PC-3 (cell line): ENCODE measurements around the gene TUBD1. TPM values are rescaled to one million over a fixed set of nuclear protein-coding genes. Genes with fewer than 3 reads are reported as not detected.

Experiments used
- ATAC-seq: fragments of 200-7000 bp; cut with Tn5 transposase; 2 replicates; pipeline ENCODE4 v1.9.1; 2020; ENCODE audit warnings: mild to moderate bottlenecking, moderate library complexity
- BruUV-seq: library from RNA; stranded (reverse); fragments of 400-500 nt; replicated peaks from 2 replicates; lab custom pipeline; 2021; lab: Mats Ljungman, UMichigan
- CTCF ChIA-PET: fragments of 300-600 bp; sonication (Branson Sonifier 250); formaldehyde crosslinking; loops from one replicate; lab custom pipeline; 2022; ENCODE audit warnings: antibody characterized with exemption; lab: Charles Lee
- POLR2A ChIA-PET: fragments of 300-600 bp; sonication (Branson Sonifier 250); formaldehyde crosslinking; loops from one replicate; lab custom pipeline; 2022; ENCODE audit warnings: antibody characterized with exemption; ENCODE audit not compliant: unreplicated experiment; lab: Charles Lee
- DNase-seq: peaks from one replicate; pipeline ENCODE4 v3.0.0-alpha.2; 2015
- H2AFZ ChIP-seq: fragments of 300-600 bp; sonication (generic); 2 replicates; pipeline ENCODE4 v1.6.0; 2016; ENCODE audit warnings: antibody characterized with exemption, low read length
- H3F3A ChIP-seq: fragments of 300-600 bp; sonication (generic); one replicate; pipeline ENCODE4 v1.6.0; 2017; ENCODE audit warnings: antibody characterized with exemption, low read length, control low read depth, mild to moderate bottlenecking; ENCODE audit not compliant: unreplicated experiment
- H3K27ac ChIP-seq: fragments of 300-600 bp; sonication (generic); 2 replicates; pipeline ENCODE4 v1.5.1; 2016; ENCODE audit warnings: mild to moderate bottlenecking, low read length
- H3K27me3 ChIP-seq: fragments of 300-600 bp; sonication (generic); 2 replicates; pipeline ENCODE4 v1.6.1; 2016; ENCODE audit warnings: low read length, mixed read lengths
- H3K36me3 ChIP-seq: fragments of 300-600 bp; sonication (generic); 2 replicates; pipeline ENCODE4 v1.6.1; 2016; ENCODE audit warnings: low read depth, mixed run types, low read length, mixed read lengths
- H3K4me1 ChIP-seq: fragments of 300-600 bp; sonication (generic); 2 replicates; pipeline ENCODE4 v1.5.1; 2016; ENCODE audit warnings: low read length; ENCODE audit not compliant: insufficient read depth
- H3K4me2 ChIP-seq: fragments of 300-600 bp; sonication (generic); 2 replicates; pipeline ENCODE4 v1.6.0; 2016; ENCODE audit warnings: low read length
- H3K4me3 ChIP-seq: fragments of 300-600 bp; sonication (generic); 2 replicates; pipeline ENCODE4 v1.5.1; 2016; ENCODE audit warnings: mild to moderate bottlenecking, low read length, mixed read lengths
- H3K79me2 ChIP-seq: fragments of 300-600 bp; sonication (generic); 2 replicates; pipeline ENCODE4 v1.6.1; 2017; ENCODE audit warnings: low read length, mixed read lengths
- H3K9ac ChIP-seq: fragments of 300-600 bp; sonication (generic); 2 replicates; pipeline ENCODE4 v1.6.0; 2016; ENCODE audit warnings: mild to moderate bottlenecking, low read length
- H3K9me2 ChIP-seq: fragments of 300-600 bp; sonication (generic); replicated peaks from 2 replicates; pipeline ENCODE4 v1.6.1; 2016; ENCODE audit warnings: mixed run types, low read length, mixed read lengths
- H3K9me3 ChIP-seq: fragments of 300-600 bp; sonication (generic); 2 replicates; pipeline ENCODE4 v1.6.1; 2016; ENCODE audit warnings: low read length, mixed read lengths
- H4K20me1 ChIP-seq: fragments of 300-600 bp; sonication (generic); 2 replicates; pipeline ENCODE4 v1.6.1; 2016; ENCODE audit warnings: low read length, mixed read lengths
- EZH2 ChIP-seq: fragments of 300-600 bp; sonication (generic); IDR thresholded peaks from one replicate; pipeline ENCODE4 v1.6.1; 2017; ENCODE audit warnings: antibody characterized with exemption, mild to moderate bottlenecking, low read length; ENCODE audit not compliant: unreplicated experiment
- EZH2phosphoT487 ChIP-seq: fragments of 300-600 bp; sonication (generic); IDR thresholded peaks from 2 replicates; pipeline ENCODE4 v1.6.1; 2018; ENCODE audit warnings: mild to moderate bottlenecking, antibody characterized with exemption, low read length, borderline replicate concordance
- intact Hi-C: fragments of 100-400 bp; cut with micrococcal nuclease; formaldehyde crosslinking; loops from 2 replicates; pipeline ENCODE4 v1.9.0; 2023
- microRNA-seq: library from miRNA; unstranded; fragments of <30 nt; microRNA quantifications from one replicate; pipeline ENCODE4 v1.1.0, GENCODE V29; 2020; ENCODE audit not compliant: unreplicated experiment
- total RNA-seq: library from RNA; depleted of rRNA; stranded (reverse); fragments of >200 nt; gene quantifications from 2 replicates; pipeline ENCODE4 v1.2.3, GENCODE V29; 2014; rRNA removed
- TF ChIP-seq, protein P1 (sequence below): fragments of 300-600 bp; sonication (generic); conservative IDR thresholded peaks from 2 replicates; pipeline ENCODE4 v1.5.1; 2017; ENCODE audit warnings: antibody characterized with exemption, low read depth, mild to moderate bottlenecking, low read length

Gene TUBD1
- total RNA-seq, 1 experiment from 2014 or later = 8.2 TPM

DNA sequence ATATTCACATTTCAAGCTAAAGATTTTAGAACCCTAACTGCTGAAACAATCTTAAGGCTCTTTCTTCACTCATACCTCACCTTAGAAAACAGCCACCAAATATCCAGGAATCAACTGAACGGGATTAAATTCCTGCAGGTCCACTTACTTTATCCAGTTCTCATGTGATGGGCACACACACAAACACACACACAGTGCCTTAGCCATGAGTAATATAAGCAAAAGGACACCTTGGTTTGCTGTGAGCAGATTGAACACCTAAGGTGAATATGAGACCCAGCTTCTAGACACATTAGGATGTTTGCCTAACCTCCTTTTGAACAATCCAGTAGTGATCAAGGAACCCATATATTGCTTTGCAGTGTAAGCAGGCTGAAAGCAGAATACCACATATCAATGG, 81.5 kb downstream of the TUBD1 start:
- POLR2A ChIA-PET = no interaction called here
- no peak for TF ChIP-seq EZH2phosphoT487
- no peak overlapping the region for H3K4me2 ChIP-seq
- H3K27ac ChIP-seq = no peak overlapping the region
- H3K9ac ChIP-seq = no peak overlapping the region
- H3K9me3 ChIP-seq = no peaks in the 10 kb centered on the region
- peaks cover 12% of the 10 kb centered on the region; the same call in 1 of the 2 replicates for H3K4me1 ChIP-seq
- no peaks in the 10 kb centered on the region for H3K27me3 ChIP-seq
- H3K36me3 ChIP-seq = peaks cover 4% of the 10 kb centered on the region; the same call in 1 of the 2 replicates
- ATAC-seq (peak; percentile 67), DNase-seq (peak; percentile 55)
- H3F3A ChIP-seq = no peaks in the 10 kb centered on the region
- H3K4me3 ChIP-seq = no peak overlapping the region
- no peaks in the 10 kb centered on the region for H3K79me2 ChIP-seq
- intact Hi-C loops = no loop called here
- H3K9me2 ChIP-seq = no peaks in the 10 kb centered on the region
- no peaks in the 10 kb centered on the region for H4K20me1 ChIP-seq
- no TSS peak for BruUV-seq
- no peak overlapping the region for H2AFZ ChIP-seq
- CTCF ChIA-PET = no interaction called here

DNA sequence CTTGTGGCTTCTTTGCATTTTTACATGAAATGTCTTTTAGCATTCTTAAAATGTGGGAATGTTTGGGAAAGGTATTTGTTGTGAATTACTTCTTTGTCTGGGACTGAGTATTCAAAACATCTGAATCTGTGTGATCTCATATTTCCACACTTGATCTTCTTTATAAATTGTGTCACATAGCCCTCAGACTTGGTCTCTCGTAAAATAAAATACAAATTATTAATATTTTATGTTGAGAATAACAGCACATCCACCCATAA, 81.9 kb downstream of the TUBD1 start:
- Histone ChIP-seq H3K4me2 (no peak overlapping the region), H3K9me2 (no peaks in the 10 kb centered on the region), H3K36me3 (peaks cover 4% of the 10 kb centered on the region; the same call in 1 of the 2 replicates), H4K20me1 (no peaks in the 10 kb centered on the region), H3F3A (no peaks in the 10 kb centered on the region), H3K4me1 (peaks cover 12% of the 10 kb centered on the region; the same call in 1 of the 2 replicates), H2AFZ (no peak overlapping the region), H3K9me3 (no peaks in the 10 kb centered on the region), H3K9ac (no peak overlapping the region), H3K79me2 (no peaks in the 10 kb centered on the region), H3K27me3 (no peaks in the 10 kb centered on the region), H3K4me3 (no peak overlapping the region), H3K27ac (no peak overlapping the region)
- TF ChIP-seq EZH2 = no peak
- TF ChIP-seq, protein P1, sequence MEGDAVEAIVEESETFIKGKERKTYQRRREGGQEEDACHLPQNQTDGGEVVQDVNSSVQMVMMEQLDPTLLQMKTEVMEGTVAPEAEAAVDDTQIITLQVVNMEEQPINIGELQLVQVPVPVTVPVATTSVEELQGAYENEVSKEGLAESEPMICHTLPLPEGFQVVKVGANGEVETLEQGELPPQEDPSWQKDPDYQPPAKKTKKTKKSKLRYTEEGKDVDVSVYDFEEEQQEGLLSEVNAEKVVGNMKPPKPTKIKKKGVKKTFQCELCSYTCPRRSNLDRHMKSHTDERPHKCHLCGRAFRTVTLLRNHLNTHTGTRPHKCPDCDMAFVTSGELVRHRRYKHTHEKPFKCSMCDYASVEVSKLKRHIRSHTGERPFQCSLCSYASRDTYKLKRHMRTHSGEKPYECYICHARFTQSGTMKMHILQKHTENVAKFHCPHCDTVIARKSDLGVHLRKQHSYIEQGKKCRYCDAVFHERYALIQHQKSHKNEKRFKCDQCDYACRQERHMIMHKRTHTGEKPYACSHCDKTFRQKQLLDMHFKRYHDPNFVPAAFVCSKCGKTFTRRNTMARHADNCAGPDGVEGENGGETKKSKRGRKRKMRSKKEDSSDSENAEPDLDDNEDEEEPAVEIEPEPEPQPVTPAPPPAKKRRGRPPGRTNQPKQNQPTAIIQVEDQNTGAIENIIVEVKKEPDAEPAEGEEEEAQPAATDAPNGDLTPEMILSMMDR = no peak
- TF ChIP-seq EZH2phosphoT487 = no peak
- BruUV-seq = no TSS peak
- ChIA-PET CTCF (no interaction called here), POLR2A (no interaction called here)
- intact Hi-C loops = no loop called here
- DNase-seq = no peak
- ATAC-seq = no peak

Small RNA genes lying within 50 kb of the gene (microRNA-seq; reads per million reads assigned to microRNA genes)
- gene MIR21 = 155,685 reads per million, percentile 100 among the genes with 10 or more reads in this experiment

Other genes with a start within 250 kb of the TUBD1 start
- gene PTRH2, start 185.5 kb downstream of the TUBD1 start, total RNA-seq = 69.8 and 82.1 TPM in 2 replicates
- 237 and 277 TPM in 2 replicates for gene VMP1, start 185.3 kb downstream of the TUBD1 start, total RNA-seq
- gene RPS6KB1, start 178 bp upstream of the TUBD1 start, total RNA-seq = 43.4 and 51.5 TPM in 2 replicates
- gene RNFT1, start 71.8 kb upstream of the TUBD1 start, total RNA-seq = 13.5 and 18.1 TPM in 2 replicates
- gene HEATR6, start 186.0 kb upstream of the TUBD1 start, total RNA-seq = 24.7 and 31.6 TPM in 2 replicates